Skin epidermis (tissue), 12 donors: ENCODE measurements around the gene KPNA4.
"Not testable (repeated sequence)": the region's sequence is repeated elsewhere in the genome, so short reads cannot be mapped to it uniquely, and the experiment has no call there.

Source experiments
- H3K27ac ChIP-seq, 21 experiments: fragments of 200-600 bp; sonication (generic) in 11 of 21; one replicate each; pipeline ENCODE4 v1.5.0; 2020; ENCODE audit warnings: mild to moderate bottlenecking in 3 of 21, inconsistent platforms in 2 of 21, moderate library complexity in 2 of 21
- H3K4me3 ChIP-seq, 7 experiments: fragments of 200-600 bp; sonication (generic) in 2 of 7; one replicate each; pipeline ENCODE4 v1.5.0; 2020; ENCODE audit warnings: inconsistent platforms in 2 of 7, mild to moderate bottlenecking in 2 of 7, moderate library complexity in 1 of 7

Gene KPNA4, protein sequence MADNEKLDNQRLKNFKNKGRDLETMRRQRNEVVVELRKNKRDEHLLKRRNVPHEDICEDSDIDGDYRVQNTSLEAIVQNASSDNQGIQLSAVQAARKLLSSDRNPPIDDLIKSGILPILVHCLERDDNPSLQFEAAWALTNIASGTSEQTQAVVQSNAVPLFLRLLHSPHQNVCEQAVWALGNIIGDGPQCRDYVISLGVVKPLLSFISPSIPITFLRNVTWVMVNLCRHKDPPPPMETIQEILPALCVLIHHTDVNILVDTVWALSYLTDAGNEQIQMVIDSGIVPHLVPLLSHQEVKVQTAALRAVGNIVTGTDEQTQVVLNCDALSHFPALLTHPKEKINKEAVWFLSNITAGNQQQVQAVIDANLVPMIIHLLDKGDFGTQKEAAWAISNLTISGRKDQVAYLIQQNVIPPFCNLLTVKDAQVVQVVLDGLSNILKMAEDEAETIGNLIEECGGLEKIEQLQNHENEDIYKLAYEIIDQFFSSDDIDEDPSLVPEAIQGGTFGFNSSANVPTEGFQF

DNA sequence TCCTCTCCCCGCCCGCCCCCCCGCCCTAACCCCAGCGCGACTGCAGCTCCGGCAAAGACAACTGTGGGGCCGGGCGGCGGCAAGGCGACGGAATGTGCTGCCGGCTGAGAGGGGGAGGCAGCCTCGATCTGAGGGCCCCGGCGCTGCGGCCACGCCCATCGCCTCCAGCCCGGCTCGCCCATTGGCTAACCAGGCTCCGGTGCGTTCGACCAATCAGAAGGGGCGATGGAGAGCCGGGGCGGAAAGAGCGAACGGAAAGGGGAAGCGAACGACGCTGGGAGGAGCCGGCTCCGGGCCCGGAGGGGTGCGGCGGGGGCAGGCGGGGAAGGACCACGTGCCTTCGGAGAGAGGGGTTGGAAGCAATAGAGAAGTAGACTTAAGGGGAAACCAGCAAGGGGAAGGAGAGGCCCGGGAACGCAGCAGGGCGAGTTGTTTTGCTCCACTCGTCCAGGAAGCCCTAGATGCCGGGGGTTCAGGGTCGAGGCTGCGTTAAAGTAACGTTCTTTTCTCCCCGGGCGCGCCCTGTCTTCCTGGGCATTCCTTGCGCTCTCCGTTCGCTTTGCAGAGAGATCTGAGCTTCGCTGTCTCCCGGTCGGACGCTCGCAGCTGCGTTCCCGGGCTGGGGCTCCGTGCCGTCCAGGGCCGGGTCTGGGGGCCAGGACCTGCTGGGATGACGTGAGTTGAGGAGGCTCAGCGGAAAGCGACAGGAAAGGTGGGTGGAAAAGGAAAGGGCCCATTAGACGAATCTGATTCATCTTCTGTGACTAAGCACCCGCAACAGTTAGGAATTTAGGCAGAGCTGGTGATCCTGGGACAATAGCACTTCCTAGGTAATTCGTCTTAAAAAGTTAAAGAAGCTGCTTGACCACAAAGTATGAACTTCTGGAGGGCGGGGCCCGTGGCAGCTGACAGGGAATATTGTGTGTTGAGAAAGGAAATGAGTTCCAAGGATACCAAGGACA is at the start of gene KPNA4:
Gene KPNA4 (minus strand): TSS at position 130 of the 962 bp plus-strand sequence. CDS start 289 bp downstream, outside the sequence.
- H3K4me3 ChIP-seq: peak within 1 kb of the TSS; percentile 42 to 93 (median 66)
- peak within 1 kb of the TSS; percentile 91 to 100 (median 99) for H3K27ac ChIP-seq

- Histone ChIP-seq H3K27ac (no peak overlapping the region), H3K4me3 (no peak overlapping the region)
Observed at GRCh38 chr3:160613661-160614060, 48.3 kb upstream of the KPNA4 start.

DNA sequence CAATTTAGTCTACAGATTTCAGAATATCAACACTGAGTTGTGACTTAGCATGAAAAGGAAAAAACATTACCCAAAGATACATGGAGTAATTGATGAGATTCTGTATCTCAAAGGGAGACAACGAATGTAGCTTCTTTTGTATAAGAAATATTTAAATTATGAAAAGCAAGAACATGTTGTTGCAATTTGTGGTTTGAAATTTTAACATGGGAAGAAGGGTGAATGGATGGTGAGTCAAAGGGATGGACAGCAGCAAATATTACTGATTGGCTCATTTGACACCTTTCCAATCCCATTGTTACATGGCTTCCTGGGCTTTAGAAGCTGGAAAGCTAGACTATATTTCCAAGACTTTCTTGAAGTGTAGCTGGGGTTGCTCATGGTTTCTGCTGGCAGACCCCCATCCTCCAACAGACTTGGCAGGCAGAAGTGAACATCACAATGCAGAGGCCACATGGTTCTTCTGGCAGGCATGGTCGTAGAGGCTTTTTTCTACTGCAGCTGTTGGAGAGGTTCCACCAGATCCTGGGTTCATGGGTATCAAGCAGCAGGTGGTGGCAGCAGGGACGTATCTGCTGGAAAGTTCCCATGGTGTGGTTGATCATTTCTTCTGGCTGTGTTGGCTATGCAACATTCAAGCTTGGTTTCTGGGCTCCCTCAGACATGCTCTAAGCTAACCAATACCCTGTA is 47.2 kb upstream of the KPNA4 start:
- Histone ChIP-seq H3K4me3 (no peak overlapping the region), H3K27ac (no peak overlapping the region)

DNA sequence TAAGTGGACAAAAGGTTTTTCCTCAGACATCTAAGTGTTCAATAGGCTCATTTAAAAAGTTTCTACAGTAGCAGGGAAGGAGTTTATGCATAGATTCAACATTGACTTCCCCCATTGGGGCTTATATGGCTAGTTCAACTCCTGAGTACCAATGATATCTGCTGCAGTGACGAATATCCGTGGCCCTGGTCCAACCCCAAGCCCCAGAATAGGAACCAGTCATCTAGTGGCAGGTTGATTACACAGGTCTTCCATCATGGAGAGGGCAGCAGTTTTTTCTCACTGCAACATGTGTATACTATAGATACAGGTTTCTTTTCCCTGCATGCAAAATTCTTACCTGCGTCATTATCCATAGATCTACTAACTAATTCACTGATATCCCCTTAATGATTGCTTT is 45.8 kb upstream of the KPNA4 start:
- H3K27ac ChIP-seq: peak overlapping the region in 1 of 21 experiments; percentile 48
- no peak overlapping the region for H3K4me3 ChIP-seq

DNA sequence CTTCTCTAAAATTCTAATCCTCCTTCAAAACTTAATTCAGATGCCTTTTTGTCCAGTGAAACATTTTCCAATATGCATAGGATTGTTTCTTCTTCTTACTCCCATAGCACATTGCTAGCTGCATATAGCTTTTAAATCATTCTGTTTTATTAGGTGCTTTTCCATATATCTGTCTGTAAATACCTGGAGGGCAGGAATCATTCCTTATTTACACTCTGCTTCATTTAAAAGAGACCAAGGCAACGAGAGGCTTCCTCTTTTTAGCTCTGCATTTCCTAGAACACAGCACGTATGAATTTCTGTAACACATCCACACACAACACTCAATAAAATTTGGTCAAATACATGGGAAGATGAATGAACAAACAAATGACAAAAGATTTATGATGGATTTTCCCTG is 43.5 kb upstream of the KPNA4 start:
- no peak overlapping the region for H3K4me3 ChIP-seq
- H3K27ac ChIP-seq: no peak overlapping the region

- Histone ChIP-seq H3K4me3 (no peak overlapping the region), H3K27ac (no peak overlapping the region)
Observed at GRCh38 chr3:160607826-160608225, 42.5 kb upstream of the KPNA4 start.

GRCh38 chr3:160605315-160605714 is 39.9 kb upstream of the KPNA4 start:
- H3K4me3 ChIP-seq: no peak overlapping the region
- H3K27ac ChIP-seq: no peak overlapping the region

GRCh38 chr3:160603845-160604244 is 38.5 kb upstream of the KPNA4 start:
- H3K27ac ChIP-seq, H3K4me3 ChIP-seq: not testable (repeated sequence)

DNA sequence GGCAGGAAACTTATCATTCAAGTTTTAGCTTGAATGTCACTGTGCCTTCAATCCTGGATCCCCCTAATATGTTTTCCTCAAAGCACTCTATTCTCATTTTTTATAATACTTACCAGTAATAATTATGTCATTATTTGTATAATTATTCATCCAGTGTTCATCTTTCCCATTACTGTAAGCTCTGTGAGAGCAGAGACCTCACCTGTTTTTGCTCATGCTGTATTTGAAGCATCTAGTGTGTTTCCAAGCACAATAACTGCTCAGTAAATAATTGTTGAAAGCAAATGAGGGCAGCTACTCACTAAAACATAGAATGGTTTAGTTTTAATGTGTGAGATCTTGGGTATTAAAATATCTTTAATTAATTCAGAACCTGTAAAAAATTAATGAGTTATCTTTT is 36.9 kb upstream of the KPNA4 start:
- no peak overlapping the region for H3K4me3 ChIP-seq

DNA sequence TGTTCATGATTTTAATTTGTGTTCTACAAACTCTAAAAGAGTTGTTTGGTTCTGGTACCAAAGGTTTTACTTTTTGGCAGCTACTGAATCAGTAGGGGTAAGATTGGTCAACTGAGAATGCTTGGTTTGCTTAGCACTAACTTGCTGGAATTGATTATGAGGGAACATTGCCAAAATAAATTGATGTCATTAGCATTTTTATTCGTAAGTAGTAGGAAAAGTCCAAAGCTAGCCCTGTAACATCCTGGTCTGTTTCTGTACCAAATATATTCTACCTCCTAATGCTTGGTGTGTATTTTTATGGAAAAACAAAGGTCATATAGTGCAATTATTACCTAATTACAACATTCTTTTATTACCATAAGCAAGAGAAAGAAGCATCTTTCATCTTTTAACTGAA is 35.9 kb upstream of the KPNA4 start:
- H3K4me3 ChIP-seq: no peak overlapping the region
- H3K27ac ChIP-seq: no peak overlapping the region

More for the DNA sequence above, 36.9 kb upstream of the KPNA4 start:
- no peak overlapping the region for H3K27ac ChIP-seq

DNA sequence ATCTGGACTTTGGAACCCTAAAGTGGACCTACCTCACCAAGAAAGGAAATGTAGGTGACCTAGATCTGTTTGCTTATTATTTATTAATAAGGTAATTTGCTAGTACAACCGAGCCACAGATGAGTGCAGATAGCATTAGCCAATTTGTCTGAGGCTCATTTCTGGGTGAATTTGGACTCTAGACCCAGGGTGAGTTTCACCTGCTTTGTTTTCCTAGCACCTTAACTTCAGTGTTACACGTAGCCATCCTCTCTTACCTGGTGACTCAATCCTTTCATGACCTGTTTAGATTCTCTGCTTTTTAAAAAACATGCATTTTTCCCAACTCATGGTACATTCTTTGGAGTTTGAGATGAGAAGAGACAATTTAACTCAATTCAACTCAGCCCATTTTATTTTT is 33.5 kb upstream of the KPNA4 start:
- H3K4me3 ChIP-seq: no peak overlapping the region
- no peak overlapping the region for H3K27ac ChIP-seq

DNA sequence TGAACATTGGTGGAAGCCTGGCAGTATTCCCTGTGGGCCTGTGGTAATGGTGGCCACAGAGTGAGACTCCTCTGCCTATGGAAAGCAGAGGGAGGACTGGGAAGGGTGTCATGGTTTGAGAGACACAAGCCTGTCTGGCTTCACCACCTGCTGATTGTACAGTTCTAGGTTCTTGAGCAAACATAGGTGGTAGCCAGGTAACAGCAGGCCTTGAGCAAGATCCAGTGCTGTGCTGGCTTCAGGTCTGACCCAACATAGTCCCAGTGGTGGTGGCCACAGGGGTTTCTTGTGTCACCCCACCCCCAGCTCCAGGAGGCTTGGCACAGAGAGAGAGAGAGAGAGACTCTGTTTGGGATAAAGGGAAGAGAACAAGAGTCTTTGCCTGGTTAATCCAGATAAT is 22.7 kb upstream of the KPNA4 start:
- no peak overlapping the region for H3K27ac ChIP-seq
- H3K4me3 ChIP-seq: no peak overlapping the region

- Histone ChIP-seq H3K4me3 (no peak overlapping the region), H3K27ac (no peak overlapping the region)
Observed at GRCh38 chr3:160587105-160587504, 21.7 kb upstream of the KPNA4 start.

GRCh38 chr3:160586679-160587078 is 21.3 kb upstream of the KPNA4 start:
- Histone ChIP-seq H3K27ac (no peak overlapping the region), H3K4me3 (no peak overlapping the region)

- no peak overlapping the region for H3K4me3 ChIP-seq
- no peak overlapping the region for H3K27ac ChIP-seq
Observed at GRCh38 chr3:160583451-160583850, 18.1 kb upstream of the KPNA4 start.

DNA sequence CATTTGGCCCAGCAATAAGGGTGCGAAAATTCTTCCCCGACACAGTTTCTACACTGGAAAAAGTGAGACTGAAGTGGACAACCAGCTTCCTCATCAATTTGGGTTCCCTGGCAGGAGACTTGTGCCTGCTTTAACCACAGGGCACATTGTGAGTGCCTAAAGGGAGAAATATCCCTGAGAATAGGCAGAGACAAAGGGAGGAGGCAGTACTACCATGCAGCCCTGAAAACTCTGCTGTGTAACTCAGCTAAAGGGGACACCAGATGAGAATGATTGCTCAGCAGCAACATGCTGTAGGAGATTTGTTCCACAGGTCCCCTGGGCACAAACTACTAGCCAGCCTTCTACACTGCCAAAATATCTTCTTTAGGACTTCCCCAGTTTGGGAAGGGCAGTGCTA is 15.6 kb upstream of the KPNA4 start:
- Histone ChIP-seq H3K4me3 (no peak overlapping the region), H3K27ac (no peak overlapping the region)

DNA sequence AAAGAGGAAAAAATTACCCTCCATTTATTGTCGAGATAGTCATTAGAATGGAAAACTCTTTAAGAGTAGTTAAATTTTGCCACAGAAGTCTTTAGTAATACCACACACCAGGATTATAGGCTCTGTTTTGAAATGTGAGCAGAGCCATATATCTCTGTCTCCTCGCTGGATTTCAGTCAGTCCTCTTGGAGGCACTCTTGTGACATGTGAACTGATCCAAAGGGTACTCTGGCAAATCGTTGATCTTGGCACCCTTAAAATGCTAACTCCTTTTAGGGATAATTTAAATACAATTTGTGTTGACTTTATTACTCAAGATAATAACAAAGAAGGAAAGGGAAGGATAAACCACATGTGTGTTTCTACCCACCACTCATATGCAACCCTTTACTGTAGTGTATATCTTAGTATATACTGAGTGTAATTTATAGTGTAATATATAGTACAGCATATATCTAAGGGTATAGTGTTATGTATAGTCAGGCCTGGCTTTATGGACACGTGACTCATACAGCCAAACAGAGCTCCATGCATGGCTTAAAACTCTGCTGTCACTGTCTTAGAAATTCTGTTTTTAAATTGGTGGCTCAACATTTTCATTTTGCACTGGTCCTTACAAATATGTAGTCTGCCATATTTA is 12.3 kb upstream of the KPNA4 start:
- H3K4me3 ChIP-seq: no peak overlapping the region
- no peak overlapping the region for H3K27ac ChIP-seq

DNA sequence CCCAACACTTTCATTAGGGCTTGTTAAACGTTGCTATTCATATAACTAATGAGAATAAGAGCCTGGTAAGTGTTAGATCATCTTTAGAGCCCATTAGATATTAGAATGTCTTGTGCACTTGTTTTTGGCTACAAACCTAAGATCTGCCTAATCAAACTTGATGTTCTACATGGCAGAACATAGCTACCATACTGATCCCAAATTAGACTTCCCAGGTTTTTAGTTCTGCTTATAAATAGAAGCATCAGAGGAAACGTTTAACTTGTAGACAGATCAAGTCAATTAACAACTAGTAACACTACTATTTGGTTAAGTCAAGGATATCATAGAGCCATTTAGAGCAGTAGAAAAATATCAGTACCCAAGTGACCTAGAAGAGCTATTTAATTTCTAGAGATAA is 11.7 kb upstream of the KPNA4 start:
- Histone ChIP-seq H3K4me3 (no peak overlapping the region), H3K27ac (no peak overlapping the region)

DNA sequence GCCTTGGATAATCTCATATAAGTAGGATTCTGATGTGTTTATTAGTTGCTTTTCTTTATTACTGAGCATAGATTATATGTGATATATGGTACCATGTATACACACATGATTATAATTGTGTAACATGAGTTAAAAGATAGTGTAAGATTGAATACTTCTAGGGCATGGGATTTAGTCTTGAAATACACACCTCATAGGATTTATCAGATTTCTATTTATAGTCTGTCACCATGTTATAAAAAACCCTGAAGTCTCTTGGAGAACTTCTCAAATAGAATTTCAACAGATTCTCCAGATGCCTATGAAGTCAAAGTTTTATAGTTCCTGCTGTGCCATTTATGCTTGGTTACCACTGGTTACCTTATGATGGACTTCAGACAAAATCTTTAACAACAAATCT is 11.2 kb upstream of the KPNA4 start:
- Histone ChIP-seq H3K4me3 (no peak overlapping the region), H3K27ac (no peak overlapping the region)

- no peak overlapping the region for H3K4me3 ChIP-seq
- no peak overlapping the region for H3K27ac ChIP-seq
Observed at GRCh38 chr3:160575589-160575988, 10.2 kb upstream of the KPNA4 start.
